Measurements from ENCODE around the gene SNTN. TPM values are rescaled to one million over a fixed set of nuclear protein-coding genes. Genes with fewer than 3 reads are reported as not detected.

SNTN gene
- total RNA-seq (2022; extraction: Qiagen RNA extraction; ENCODE audit: low read depth): not detected in 5 replicates

GRCh38 chr3:63652066-63652725 is at the start of gene SNTN:
SNTN (plus strand) TSS chr3:63652675; CDS start chr3:63652688, 13 bp downstream.

Other genes with a start within 250 kb of the SNTN start
- not detected in 5 replicates for gene C3orf49, start 166.6 kb downstream of the SNTN start, total RNA-seq (2022; extraction: Qiagen RNA extraction; ENCODE audit: low read depth)
- 53.1 to 102 TPM (median 56.5 TPM) in 5 replicates for gene THOC7, start 211.1 kb downstream of the SNTN start, total RNA-seq (2022; extraction: Qiagen RNA extraction; ENCODE audit: low read depth)
- gene ATXN7, start 211.2 kb downstream of the SNTN start, total RNA-seq (2022; extraction: Qiagen RNA extraction; ENCODE audit: low read depth): 3.0 to 6.9 TPM (median 5.2 TPM) in 5 replicates